Measurements from ENCODE around the gene RAPGEF4.

Gene RAPGEF4

GRCh38 chr2:172937884-172938712 lies 202.5 kb downstream of the RAPGEF4 start:
- no peak for DNase-seq (ENCODE audit: low spot score)

- DNase-seq (ENCODE audit: low spot score) = no peak
Observed at GRCh38 chr2:172938713-172939375, 203.2 kb downstream of the RAPGEF4 start.

- DNase-seq (ENCODE audit: low spot score) = no peak
Observed at GRCh38 chr2:172943539-172943938, 207.9 kb downstream of the RAPGEF4 start.

GRCh38 chr2:172944022-172944793 lies 208.6 kb downstream of the RAPGEF4 start:
- no peak for DNase-seq (ENCODE audit: low spot score)

GRCh38 chr2:172944794-172945509 lies 209.3 kb downstream of the RAPGEF4 start:
- no peak for DNase-seq (ENCODE audit: low spot score)

GRCh38 chr2:172945510-172945850 lies 209.8 kb downstream of the RAPGEF4 start:
- DNase-seq (ENCODE audit: low spot score) = no peak

- DNase-seq (ENCODE audit: low spot score) = no peak
Observed at GRCh38 chr2:172947461-172948153, 212.0 kb downstream of the RAPGEF4 start.

GRCh38 chr2:172949522-172949921 lies 213.9 kb downstream of the RAPGEF4 start:
- DNase-seq (ENCODE audit: low spot score) = no peak

GRCh38 chr2:172950565-172950964 lies 214.9 kb downstream of the RAPGEF4 start:
- no peak for DNase-seq (ENCODE audit: low spot score)

GRCh38 chr2:172951554-172951953 lies 215.9 kb downstream of the RAPGEF4 start:
- DNase-seq (ENCODE audit: low spot score) = no peak

GRCh38 chr2:172953411-172953810 lies 217.8 kb downstream of the RAPGEF4 start:
- DNase-seq (ENCODE audit: low spot score) = no peak

- DNase-seq (ENCODE audit: low spot score) = no peak
Observed at GRCh38 chr2:172953970-172954852, 218.6 kb downstream of the RAPGEF4 start.

GRCh38 chr2:172955587-172955986 lies 219.9 kb downstream of the RAPGEF4 start:
- DNase-seq (ENCODE audit: low spot score) = no peak

- no peak for DNase-seq (ENCODE audit: low spot score)
Observed at GRCh38 chr2:172957734-172958133, 222.1 kb downstream of the RAPGEF4 start.

- no peak for DNase-seq (ENCODE audit: low spot score)
Observed at GRCh38 chr2:172962082-172962481, 226.4 kb downstream of the RAPGEF4 start.

GRCh38 chr2:172962824-172963223 lies 227.2 kb downstream of the RAPGEF4 start:
- no peak for DNase-seq (ENCODE audit: low spot score)

- no peak for DNase-seq (ENCODE audit: low spot score)
Observed at GRCh38 chr2:172964511-172965139, 229.0 kb downstream of the RAPGEF4 start.

GRCh38 chr2:172965433-172966212 lies 230.0 kb downstream of the RAPGEF4 start:
- DNase-seq (ENCODE audit: low spot score) = no peak

All from germinal center (tissue), 1 donor.